Panc1 (cell line): ENCODE results near the gene RASA3. TPM values are rescaled to one million over a fixed set of nuclear protein-coding genes. Genes with fewer than 3 reads are reported as not detected.
"Not testable (repeated sequence)": the region's sequence is repeated elsewhere in the genome, so short reads cannot be mapped to it uniquely, and the experiment has no call there.

Experiments
- ATAC-seq: fragments of 200-7000 bp; cut with Tn5 transposase; 2 replicates; pipeline ENCODE4 v1.9.1; 2020; ENCODE audit warnings: mild to moderate bottlenecking, moderate library complexity
- BruUV-seq: library from RNA; stranded (reverse); fragments of 400-500 nt; replicated peaks from 2 replicates; lab custom pipeline; 2021; lab: Mats Ljungman, UMichigan
- CTCF ChIA-PET: fragments of 300-600 bp; sonication (Branson Sonifier 250); formaldehyde crosslinking; loops from one replicate; lab custom pipeline; 2022; ENCODE audit warnings: antibody characterized with exemption; lab: Charles Lee
- POLR2A ChIA-PET: fragments of 300-600 bp; sonication (Branson Sonifier 250); formaldehyde crosslinking; loops from one replicate; lab custom pipeline; 2022; ENCODE audit warnings: antibody characterized with exemption; lab: Charles Lee
- DNase-seq: peaks from one replicate; pipeline ENCODE4 v3.0.0-alpha.2; 2010; ENCODE audit warnings: low read depth, low spot score
- H3K27ac ChIP-seq: 2 replicates; pipeline ENCODE4 v1.5.1; 2011; ENCODE audit warnings: mild to moderate bottlenecking, low read length, inconsistent platforms
- H3K27me3 ChIP-seq: fragments of 200-500 bp; sonication (Bioruptor generic); 2 replicates; pipeline ENCODE4 v1.6.0; 2014; ENCODE audit warnings: low read length, inconsistent platforms; ENCODE audit not compliant: control insufficient read depth, insufficient read depth
- H3K36me3 ChIP-seq: fragments of 200-500 bp; sonication (Bioruptor generic); 2 replicates; pipeline ENCODE4 v1.5.1; 2014; ENCODE audit warnings: inconsistent platforms, mild to moderate bottlenecking, low read length, moderate library complexity; ENCODE audit not compliant: control insufficient read depth, insufficient read depth
- H3K4me1 ChIP-seq: 2 replicates; pipeline ENCODE4 v1.5.1; 2011; ENCODE audit warnings: inconsistent platforms, mild to moderate bottlenecking, low read length, moderate library complexity; ENCODE audit not compliant: control insufficient read depth, insufficient read depth
- H3K4me3 ChIP-seq, 2 experiments: 2 replicates each; pipeline ENCODE4 v1.5.1; 2011 to 2012; ENCODE audit warnings: low read depth in 2 of 2, low read length in 2 of 2, mild to moderate bottlenecking in 2 of 2, inconsistent platforms in 1 of 2, moderate library complexity in 1 of 2
- H3K9me3 ChIP-seq: fragments of 200-500 bp; sonication (Bioruptor generic); 2 replicates; pipeline ENCODE4 v1.5.1; 2014; ENCODE audit warnings: low read depth, mild to moderate bottlenecking, inconsistent platforms, low read length, moderate library complexity; ENCODE audit not compliant: control insufficient read depth, insufficient read depth
- POLR2AphosphoS5 ChIP-seq: IDR thresholded peaks from 2 replicates; pipeline ENCODE4 v1.6.1; 2012; ENCODE audit warnings: mild to moderate bottlenecking, low read depth, low read length, moderate library complexity
- SIN3A ChIP-seq: IDR thresholded peaks from 2 replicates; pipeline ENCODE4 v1.6.1; 2012; ENCODE audit warnings: low read depth, mild to moderate bottlenecking, low read length, moderate library complexity, borderline replicate concordance; ENCODE audit not compliant: insufficient read depth
- TCF7L2 ChIP-seq: IDR thresholded peaks from 2 replicates; pipeline ENCODE4 v1.6.1; 2011; ENCODE audit warnings: mild to moderate bottlenecking, low read depth, low read length, inconsistent platforms
- in situ Hi-C: cut with HindIII; loops from 2 replicates; pipeline ENCODE4 v1.10.0; 2016; ENCODE audit warnings: low sequenced_read_pairs, low pct_unique_long_range_greater_than_20kb
- intact Hi-C: fragments of 100-400 bp; cut with micrococcal nuclease; formaldehyde crosslinking; loops from one replicate; pipeline ENCODE4 v1.10.0; 2022; ENCODE audit not compliant: unreplicated experiment
- total RNA-seq: library from RNA; stranded (reverse); gene quantifications from one replicate; pipeline ENCODE4 v1.2.1, GENCODE V29; 2021; ENCODE audit not compliant: unreplicated experiment
- TF ChIP-seq, protein P1 (sequence below): fragments of 450-650 bp; IDR thresholded peaks from 2 replicates; pipeline ENCODE4 v1.5.1; 2017; ENCODE audit warnings: mild to moderate bottlenecking
- TF ChIP-seq, protein P2 (sequence below), 2 experiments: IDR thresholded peaks; 2 replicates each; pipeline ENCODE4 v1.6.1; 2011 to 2012; ENCODE audit warnings: low read depth in 2 of 2, control low read depth in 1 of 2, low read length in 1 of 2, mild to moderate bottlenecking in 1 of 2, moderate library complexity in 1 of 2; ENCODE audit not compliant: insufficient read depth in 1 of 2

RASA3 gene
- total RNA-seq, 1 experiment from 2014 or later = 33.7 TPM

DNA sequence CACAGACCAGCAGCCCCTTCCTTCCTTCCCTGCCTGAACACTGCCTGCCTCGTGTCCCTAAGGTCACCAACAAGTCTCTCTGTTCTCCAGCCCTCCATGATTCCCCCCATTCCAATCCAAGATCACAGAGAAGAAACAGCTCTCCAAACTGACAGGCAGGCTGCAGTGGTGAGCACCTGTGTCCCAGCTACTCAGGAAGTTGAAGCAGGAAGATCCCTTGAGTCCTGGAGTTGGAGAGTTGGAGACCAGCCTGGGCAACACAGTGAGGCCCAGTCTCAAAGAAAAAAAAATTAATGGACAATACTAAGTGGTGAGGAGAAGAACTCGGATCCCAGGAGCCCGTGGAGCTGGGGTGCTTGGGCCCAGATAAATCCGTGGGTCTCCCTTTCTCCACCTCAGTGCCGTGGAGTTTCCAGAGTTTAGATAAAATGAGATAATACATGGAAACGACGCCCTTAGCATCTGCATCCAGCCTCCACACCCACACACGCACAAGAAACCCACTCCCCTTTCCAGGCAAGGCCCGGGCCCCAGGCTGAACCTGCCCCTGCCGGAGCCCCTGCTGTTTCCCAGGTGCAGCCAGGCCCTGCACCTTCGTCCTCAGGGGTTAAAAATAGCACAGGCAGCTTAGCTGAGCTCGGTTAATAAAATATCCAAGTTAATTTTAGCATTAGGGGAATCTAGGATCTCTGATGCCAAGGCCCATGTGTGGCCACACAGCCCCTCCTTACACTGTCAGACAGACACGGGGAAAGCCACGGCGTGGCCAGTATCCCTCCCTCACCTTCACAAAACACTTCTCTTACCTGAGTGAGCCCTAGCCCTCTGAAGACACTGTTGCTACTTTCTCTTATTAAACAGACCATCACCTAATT lies 4.7 kb downstream of the RASA3 start:
- DNase-seq = no peak
- no peaks in the 10 kb centered on the region for H3K27me3 ChIP-seq
- in situ Hi-C loops (no loop called here), intact Hi-C loops (loop anchor here (5.0 kb wide), 1 partner anchor 100 kb away; no protein-coding TSS in a partner anchor)
- H3K27ac ChIP-seq = peak overlapping the region; percentile 95
- peak overlapping the region; percentile 81 to 85 for H3K4me3 ChIP-seq
- peaks cover 54% of the 10 kb centered on the region for H3K4me1 ChIP-seq
- no peaks in the 10 kb centered on the region for H3K9me3 ChIP-seq
- CTCF ChIA-PET = no interaction called here
- POLR2A ChIA-PET = no interaction called here
- no peaks in the 10 kb centered on the region for H3K36me3 ChIP-seq
- no TSS peak for BruUV-seq
- TF ChIP-seq SIN3A (no peak), TCF7L2 (no peak), POLR2AphosphoS5 (no peak)
- TF ChIP-seq, protein P1, sequence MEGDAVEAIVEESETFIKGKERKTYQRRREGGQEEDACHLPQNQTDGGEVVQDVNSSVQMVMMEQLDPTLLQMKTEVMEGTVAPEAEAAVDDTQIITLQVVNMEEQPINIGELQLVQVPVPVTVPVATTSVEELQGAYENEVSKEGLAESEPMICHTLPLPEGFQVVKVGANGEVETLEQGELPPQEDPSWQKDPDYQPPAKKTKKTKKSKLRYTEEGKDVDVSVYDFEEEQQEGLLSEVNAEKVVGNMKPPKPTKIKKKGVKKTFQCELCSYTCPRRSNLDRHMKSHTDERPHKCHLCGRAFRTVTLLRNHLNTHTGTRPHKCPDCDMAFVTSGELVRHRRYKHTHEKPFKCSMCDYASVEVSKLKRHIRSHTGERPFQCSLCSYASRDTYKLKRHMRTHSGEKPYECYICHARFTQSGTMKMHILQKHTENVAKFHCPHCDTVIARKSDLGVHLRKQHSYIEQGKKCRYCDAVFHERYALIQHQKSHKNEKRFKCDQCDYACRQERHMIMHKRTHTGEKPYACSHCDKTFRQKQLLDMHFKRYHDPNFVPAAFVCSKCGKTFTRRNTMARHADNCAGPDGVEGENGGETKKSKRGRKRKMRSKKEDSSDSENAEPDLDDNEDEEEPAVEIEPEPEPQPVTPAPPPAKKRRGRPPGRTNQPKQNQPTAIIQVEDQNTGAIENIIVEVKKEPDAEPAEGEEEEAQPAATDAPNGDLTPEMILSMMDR = no peak
- TF ChIP-seq, protein P2, sequence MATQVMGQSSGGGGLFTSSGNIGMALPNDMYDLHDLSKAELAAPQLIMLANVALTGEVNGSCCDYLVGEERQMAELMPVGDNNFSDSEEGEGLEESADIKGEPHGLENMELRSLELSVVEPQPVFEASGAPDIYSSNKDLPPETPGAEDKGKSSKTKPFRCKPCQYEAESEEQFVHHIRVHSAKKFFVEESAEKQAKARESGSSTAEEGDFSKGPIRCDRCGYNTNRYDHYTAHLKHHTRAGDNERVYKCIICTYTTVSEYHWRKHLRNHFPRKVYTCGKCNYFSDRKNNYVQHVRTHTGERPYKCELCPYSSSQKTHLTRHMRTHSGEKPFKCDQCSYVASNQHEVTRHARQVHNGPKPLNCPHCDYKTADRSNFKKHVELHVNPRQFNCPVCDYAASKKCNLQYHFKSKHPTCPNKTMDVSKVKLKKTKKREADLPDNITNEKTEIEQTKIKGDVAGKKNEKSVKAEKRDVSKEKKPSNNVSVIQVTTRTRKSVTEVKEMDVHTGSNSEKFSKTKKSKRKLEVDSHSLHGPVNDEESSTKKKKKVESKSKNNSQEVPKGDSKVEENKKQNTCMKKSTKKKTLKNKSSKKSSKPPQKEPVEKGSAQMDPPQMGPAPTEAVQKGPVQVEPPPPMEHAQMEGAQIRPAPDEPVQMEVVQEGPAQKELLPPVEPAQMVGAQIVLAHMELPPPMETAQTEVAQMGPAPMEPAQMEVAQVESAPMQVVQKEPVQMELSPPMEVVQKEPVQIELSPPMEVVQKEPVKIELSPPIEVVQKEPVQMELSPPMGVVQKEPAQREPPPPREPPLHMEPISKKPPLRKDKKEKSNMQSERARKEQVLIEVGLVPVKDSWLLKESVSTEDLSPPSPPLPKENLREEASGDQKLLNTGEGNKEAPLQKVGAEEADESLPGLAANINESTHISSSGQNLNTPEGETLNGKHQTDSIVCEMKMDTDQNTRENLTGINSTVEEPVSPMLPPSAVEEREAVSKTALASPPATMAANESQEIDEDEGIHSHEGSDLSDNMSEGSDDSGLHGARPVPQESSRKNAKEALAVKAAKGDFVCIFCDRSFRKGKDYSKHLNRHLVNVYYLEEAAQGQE (IDR thresholded peaks at IDR 0.05; ENCODE audit: insufficient read depth in 1 of 2, low read depth in 2 of 2, low read length in 1 of 2) = no peak
- no peak for ATAC-seq

DNA sequence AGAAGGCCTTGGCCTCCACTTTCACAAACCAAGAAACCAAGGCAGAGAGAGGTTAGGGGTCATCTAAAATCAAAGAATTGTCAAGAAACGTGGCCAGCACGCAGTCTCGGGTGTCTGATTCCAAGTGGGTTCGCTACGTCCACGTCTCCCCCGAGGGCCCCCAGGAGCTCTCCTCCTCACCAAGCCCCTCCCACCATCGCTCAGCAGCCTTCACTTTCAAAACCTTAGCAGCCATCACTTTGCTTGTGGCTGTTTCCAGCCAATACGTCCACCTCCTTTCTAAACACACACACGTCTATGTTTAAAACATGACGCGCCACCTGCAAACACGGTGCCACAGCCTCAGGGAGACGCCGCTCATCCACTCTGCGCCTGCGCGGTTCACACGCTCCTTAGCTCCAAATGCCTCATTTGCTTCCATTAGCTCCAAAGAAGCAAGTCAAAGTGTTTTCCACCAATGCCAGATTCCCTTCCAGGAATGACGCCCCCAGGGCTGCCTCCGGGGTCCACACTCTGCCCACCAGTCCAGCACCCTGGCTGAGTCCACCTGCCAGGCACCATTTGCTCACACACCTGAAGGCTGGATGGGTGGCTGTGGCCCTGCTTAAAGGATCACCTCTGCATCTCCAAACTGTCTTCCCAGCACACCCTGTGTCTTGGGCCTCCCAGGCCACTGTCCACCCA lies 5.5 kb downstream of the RASA3 start:
- H3K27ac ChIP-seq = peak overlapping the region; percentile 95
- peaks cover 62% of the 10 kb centered on the region for H3K4me1 ChIP-seq
- in situ Hi-C loops (no loop called here), intact Hi-C loops (loop anchor here (5.0 kb wide), 1 partner anchor 100 kb away; no protein-coding TSS in a partner anchor)
- CTCF ChIA-PET = no interaction called here
- no peak for ATAC-seq
- TF ChIP-seq, protein P1 = no peak
- no peak for DNase-seq
- no TSS peak for BruUV-seq
- H3K9me3 ChIP-seq = no peaks in the 10 kb centered on the region
- H3K4me3 ChIP-seq = peak overlapping the region in 1 of 2 experiments; percentile 85; a peak in 2 of 4 replicates
- H3K27me3 ChIP-seq = no peaks in the 10 kb centered on the region
- POLR2A ChIA-PET = no interaction called here
- H3K36me3 ChIP-seq = no peaks in the 10 kb centered on the region

DNA sequence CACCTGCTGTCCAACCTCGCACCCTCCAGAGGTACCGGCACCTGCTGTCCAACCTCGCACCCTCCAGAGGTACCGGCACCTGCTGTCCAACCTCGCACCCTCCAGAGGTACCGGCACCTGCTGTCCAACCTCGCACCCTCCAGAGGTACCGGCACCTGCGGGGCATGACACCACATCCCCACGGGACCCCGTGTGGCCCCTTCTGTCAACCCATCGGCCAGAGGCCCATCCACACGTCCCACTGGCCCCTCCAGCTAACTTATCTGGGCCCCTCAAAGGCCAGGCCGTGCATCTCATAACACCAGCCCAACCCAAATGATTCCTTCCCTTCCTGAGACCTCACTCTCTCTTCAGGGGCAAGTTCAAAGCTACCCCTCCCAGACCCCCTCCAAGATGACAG lies 6.3 kb downstream of the RASA3 start:
- H3K9me3 ChIP-seq, DNase-seq, H3K36me3 ChIP-seq, ATAC-seq, H3K4me3 ChIP-seq, POLR2A ChIA-PET, H3K27me3 ChIP-seq, in situ Hi-C loops, BruUV-seq, CTCF ChIA-PET: not testable (repeated sequence)
- Histone ChIP-seq H3K4me1 (peaks cover 69% of the 10 kb centered on the region), H3K27ac (peak overlapping the region; percentile 95)
- intact Hi-C loops = loop anchor here (5.0 kb wide), 1 partner anchor 101 kb away; no protein-coding TSS in a partner anchor
